HCT116 (cell line): Measurements from ENCODE around the gene KHDC4. TPM values are rescaled to one million over a fixed set of nuclear protein-coding genes. Genes with fewer than 3 reads are reported as not detected.

Source experiments
- ATAC-seq: fragments of 200-7000 bp; cut with Tn5 transposase; 2 replicates; pipeline ENCODE4 v1.9.1; 2020; ENCODE audit warnings: mild to moderate bottlenecking, moderate library complexity
- BruUV-seq: library from RNA; stranded (reverse); fragments of 400-500 nt; replicated peaks from 2 replicates; lab custom pipeline; 2021; lab: Mats Ljungman, UMichigan
- CTCF ChIA-PET: fragments of 300-600 bp; sonication (Branson Sonifier 250); formaldehyde crosslinking; loops from one replicate; lab custom pipeline; 2021; ENCODE audit warnings: antibody characterized with exemption; lab: Charles Lee
- POLR2A ChIA-PET: fragments of 300-600, 350-600 bp; sonication (Branson Sonifier 250); formaldehyde crosslinking; loops from one replicate; lab custom pipeline; 2021; ENCODE audit warnings: antibody characterized with exemption; lab: Charles Lee
- RAD21 ChIA-PET, 2 experiments: fragments of 300-600 bp; sonication (Branson Sonifier 250); formaldehyde crosslinking; loops; one replicate each; lab custom pipeline; 2023; ENCODE audit warnings: low total read pairs in 2 of 2; ENCODE audit not compliant: uncharacterized antibody in 2 of 2, unreplicated experiment in 2 of 2, low non-redundant PET in 1 of 2; lab: Charles Lee
- DNase-seq: peaks from one replicate; pipeline ENCODE4 v3.0.0-alpha.2; 2010; ENCODE audit warnings: low read depth, low spot score
- H2AFZ ChIP-seq: fragments of 200-600 bp; shearing (Covaris generic), sonication (generic); 2 replicates; pipeline ENCODE4 v1.6.1; 2017; ENCODE audit warnings: low read depth, mixed run types, mixed read lengths, antibody characterized with exemption, low read length; ENCODE audit not compliant: poor library complexity, severe bottlenecking
- H3K27ac ChIP-seq: 2 replicates; pipeline ENCODE4 v1.5.1; 2012; ENCODE audit warnings: low read depth, low read length
- H3K27me3 ChIP-seq: fragments of 200-600 bp; sonication (generic); 2 replicates; pipeline ENCODE4 v1.6.1; 2016; ENCODE audit warnings: mixed run types, low read length, mixed read lengths; ENCODE audit not compliant: insufficient read depth
- H3K36me3 ChIP-seq, 2 experiments: fragments of 200-500 bp in 1 of 2; fragments of 200-600 bp in 1 of 2; sonication (Bioruptor generic) in 1 of 2; sonication (generic) in 1 of 2; 2 replicates each; pipeline versions ENCODE4 v1.5.1 to v1.6.1; 2014 to 2016; ENCODE audit warnings: low read length in 2 of 2, inconsistent platforms in 1 of 2, mixed read lengths in 1 of 2, mixed run types in 1 of 2; ENCODE audit not compliant: insufficient read depth in 2 of 2, control insufficient read depth in 1 of 2
- H3K4me1 ChIP-seq, 2 experiments: fragments of 200-600 bp in 1 of 2; sonication (generic) in 1 of 2; 2 replicates each; pipeline versions ENCODE4 v1.5.1 to v1.6.1; 2012 to 2017; ENCODE audit warnings: low read length in 2 of 2, inconsistent platforms in 1 of 2, mild to moderate bottlenecking in 1 of 2, mixed read lengths in 1 of 2, mixed run types in 1 of 2, moderate library complexity in 1 of 2; ENCODE audit not compliant: insufficient read depth in 2 of 2, control insufficient read depth in 1 of 2
- H3K4me2 ChIP-seq: fragments of 200-600 bp; sonication (generic); 2 replicates; pipeline ENCODE4 v1.6.1; 2017; ENCODE audit warnings: mixed run types, low read length, mixed read lengths
- H3K4me3 ChIP-seq, 2 experiments: fragments of 200-600 bp in 1 of 2; sonication (generic) in 1 of 2; replicated peaks in 1 of 2; 2 replicates each; pipeline ENCODE4 v1.5.1; 2011 to 2016; ENCODE audit warnings: low read length in 2 of 2, control low read depth in 1 of 2, low read depth in 1 of 2, mild to moderate bottlenecking in 1 of 2, mixed read lengths in 1 of 2, mixed run types in 1 of 2
- H3K79me2 ChIP-seq: fragments of 200-600 bp; sonication (generic); 2 replicates; pipeline ENCODE4 v1.6.1; 2017; ENCODE audit warnings: mild to moderate bottlenecking, mixed run types, low read length, moderate library complexity, mixed read lengths; ENCODE audit not compliant: insufficient read depth
- H3K9ac ChIP-seq: fragments of 200-600 bp; sonication (generic); 2 replicates; pipeline ENCODE4 v1.6.1; 2016; ENCODE audit warnings: low read length, mixed read lengths
- H3K9me2 ChIP-seq: fragments of 200-600 bp; sonication (generic), shearing (Covaris generic); 2 replicates; pipeline ENCODE4 v1.6.1; 2017; ENCODE audit warnings: mixed run types, mild to moderate bottlenecking, moderate library complexity; ENCODE audit not compliant: insufficient read depth
- H3K9me3 ChIP-seq, 2 experiments: fragments of 200-500 bp in 1 of 2; fragments of 200-600 bp in 1 of 2; sonication (Bioruptor generic) in 1 of 2; sonication (generic) in 1 of 2; 2 replicates each; pipeline ENCODE4 v1.6.1; 2014 to 2017; ENCODE audit warnings: low read length in 2 of 2, mixed read lengths in 2 of 2, inconsistent platforms in 1 of 2, low read depth in 1 of 2, mild to moderate bottlenecking in 1 of 2, mixed run types in 1 of 2, moderate library complexity in 1 of 2; ENCODE audit not compliant: control insufficient read depth in 1 of 2, insufficient read depth in 1 of 2
- H4K20me1 ChIP-seq: fragments of 200-600 bp; sonication (generic), shearing (Covaris generic); 2 replicates; pipeline ENCODE4 v1.6.1; 2017; ENCODE audit warnings: mixed run types, mild to moderate bottlenecking, moderate library complexity; ENCODE audit not compliant: insufficient read depth
- JUND ChIP-seq: IDR thresholded peaks from 2 replicates; pipeline ENCODE4 v1.6.1; 2012
- SP1 ChIP-seq: IDR thresholded peaks from 2 replicates; pipeline ENCODE4 v1.6.1; 2012; ENCODE audit warnings: low read depth
- SRF ChIP-seq: IDR thresholded peaks from 2 replicates; pipeline ENCODE4 v1.6.1; 2012; ENCODE audit warnings: low read depth
- TCF7L2 ChIP-seq: IDR thresholded peaks from 2 replicates; pipeline ENCODE4 v1.7.0; 2011; ENCODE audit warnings: borderline replicate concordance, inconsistent platforms; ENCODE audit not compliant: insufficient read depth, insufficient read length; ENCODE audit errors: extremely low read depth
- YY1 ChIP-seq: IDR thresholded peaks from 2 replicates; pipeline ENCODE4 v1.6.1; 2011; ENCODE audit warnings: low read length, low read depth, moderate library complexity, mild to moderate bottlenecking; ENCODE audit not compliant: insufficient replicate concordance; ENCODE audit errors: extremely low read depth
- ZFX ChIP-seq: fragments of 450-650 bp; IDR thresholded peaks from 2 replicates; pipeline ENCODE4 v1.6.1; 2017
- intact Hi-C: fragments of 100-400 bp; cut with micrococcal nuclease; formaldehyde crosslinking; loops from 2 replicates; pipeline ENCODE4 v1.10.0; 2022
- total RNA-seq: library from RNA; stranded (reverse); gene quantifications from one replicate; pipeline ENCODE4 v1.2.1, GENCODE V29; 2021; ENCODE audit not compliant: unreplicated experiment
- TF ChIP-seq, protein P1 (sequence below): IDR thresholded peaks from 2 replicates; pipeline ENCODE4 v1.6.1; 2012; ENCODE audit warnings: low read depth
- TF ChIP-seq, protein P2 (sequence below): IDR thresholded peaks from 2 replicates; pipeline ENCODE4 v1.6.1; 2012

The KHDC4 gene
- total RNA-seq, 1 experiment from 2014 or later = 60.7 TPM

DNA sequence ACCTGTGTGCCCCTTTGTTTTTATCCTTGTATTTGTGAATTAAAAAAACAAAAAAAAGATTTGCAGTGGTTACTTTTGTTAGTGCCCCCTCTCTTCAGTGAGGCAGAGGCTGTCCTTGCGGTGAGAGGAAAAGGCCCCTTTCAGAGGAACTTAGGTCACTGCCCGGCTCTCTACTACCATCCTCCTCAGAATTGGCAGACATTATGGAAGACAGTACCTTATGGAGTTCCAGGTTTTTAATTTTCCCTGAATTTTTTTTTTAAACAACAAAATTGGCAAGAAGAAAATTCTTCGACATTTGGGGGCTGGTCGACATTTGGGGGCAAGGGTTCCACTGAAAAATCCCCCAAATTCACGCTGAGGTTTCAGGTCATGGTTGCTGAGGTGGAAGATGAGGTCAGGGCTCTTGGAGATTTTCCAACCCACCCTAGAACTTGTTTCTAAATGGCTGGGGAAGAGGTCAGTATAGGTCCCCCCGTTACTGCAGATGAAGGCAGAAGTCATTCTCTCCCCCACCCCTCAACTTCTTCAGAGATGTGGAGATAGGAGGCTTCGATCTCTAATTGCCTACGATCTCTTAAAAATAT is 12.5 kb upstream of the KHDC4 start:
- H3K9me2 ChIP-seq = no peaks in the 10 kb centered on the region
- DNase-seq = no peak
- intact Hi-C loops = no loop called here
- no TSS peak for BruUV-seq
- H3K79me2 ChIP-seq = no peaks in the 10 kb centered on the region
- CTCF ChIA-PET = no interaction called here
- no peaks in the 10 kb centered on the region for H4K20me1 ChIP-seq
- peaks cover 23 to 40% of the 10 kb centered on the region in 2 experiments; a peak in 3 of 4 replicates for H3K36me3 ChIP-seq
- no peak overlapping the region for H3K4me3 ChIP-seq
- no peak overlapping the region for H3K4me2 ChIP-seq
- H2AFZ ChIP-seq = no peak overlapping the region
- no peak overlapping the region for H3K9ac ChIP-seq
- H3K27ac ChIP-seq = no peak overlapping the region
- RAD21 ChIA-PET = no interaction called here
- no peaks in the 10 kb centered on the region for H3K9me3 ChIP-seq
- ATAC-seq = no peak
- TF ChIP-seq, protein P1, sequence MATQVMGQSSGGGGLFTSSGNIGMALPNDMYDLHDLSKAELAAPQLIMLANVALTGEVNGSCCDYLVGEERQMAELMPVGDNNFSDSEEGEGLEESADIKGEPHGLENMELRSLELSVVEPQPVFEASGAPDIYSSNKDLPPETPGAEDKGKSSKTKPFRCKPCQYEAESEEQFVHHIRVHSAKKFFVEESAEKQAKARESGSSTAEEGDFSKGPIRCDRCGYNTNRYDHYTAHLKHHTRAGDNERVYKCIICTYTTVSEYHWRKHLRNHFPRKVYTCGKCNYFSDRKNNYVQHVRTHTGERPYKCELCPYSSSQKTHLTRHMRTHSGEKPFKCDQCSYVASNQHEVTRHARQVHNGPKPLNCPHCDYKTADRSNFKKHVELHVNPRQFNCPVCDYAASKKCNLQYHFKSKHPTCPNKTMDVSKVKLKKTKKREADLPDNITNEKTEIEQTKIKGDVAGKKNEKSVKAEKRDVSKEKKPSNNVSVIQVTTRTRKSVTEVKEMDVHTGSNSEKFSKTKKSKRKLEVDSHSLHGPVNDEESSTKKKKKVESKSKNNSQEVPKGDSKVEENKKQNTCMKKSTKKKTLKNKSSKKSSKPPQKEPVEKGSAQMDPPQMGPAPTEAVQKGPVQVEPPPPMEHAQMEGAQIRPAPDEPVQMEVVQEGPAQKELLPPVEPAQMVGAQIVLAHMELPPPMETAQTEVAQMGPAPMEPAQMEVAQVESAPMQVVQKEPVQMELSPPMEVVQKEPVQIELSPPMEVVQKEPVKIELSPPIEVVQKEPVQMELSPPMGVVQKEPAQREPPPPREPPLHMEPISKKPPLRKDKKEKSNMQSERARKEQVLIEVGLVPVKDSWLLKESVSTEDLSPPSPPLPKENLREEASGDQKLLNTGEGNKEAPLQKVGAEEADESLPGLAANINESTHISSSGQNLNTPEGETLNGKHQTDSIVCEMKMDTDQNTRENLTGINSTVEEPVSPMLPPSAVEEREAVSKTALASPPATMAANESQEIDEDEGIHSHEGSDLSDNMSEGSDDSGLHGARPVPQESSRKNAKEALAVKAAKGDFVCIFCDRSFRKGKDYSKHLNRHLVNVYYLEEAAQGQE = no peak
- TF ChIP-seq, protein P2, sequence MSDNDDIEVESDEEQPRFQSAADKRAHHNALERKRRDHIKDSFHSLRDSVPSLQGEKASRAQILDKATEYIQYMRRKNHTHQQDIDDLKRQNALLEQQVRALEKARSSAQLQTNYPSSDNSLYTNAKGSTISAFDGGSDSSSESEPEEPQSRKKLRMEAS = no peak
- no peak for TF ChIP-seq SP1
- TF ChIP-seq SRF = no peak
- no peak for TF ChIP-seq YY1
- no peak for TF ChIP-seq JUND
- no peak for TF ChIP-seq ZFX
- no peak for TF ChIP-seq TCF7L2
- POLR2A ChIA-PET = interaction anchor here (1.7 kb wide), 1 partner anchor 33 kb away, joined by 7 read pairs; the partner anchor contains the start of gene ARHGEF2
- no peaks in the 10 kb centered on the region for H3K27me3 ChIP-seq
- peaks cover 22 to 41% of the 10 kb centered on the region in 2 experiments for H3K4me1 ChIP-seq
